GM12891 (cell line): Measurements from ENCODE around the gene TCFL5.

Experiments
- PAX5 ChIP-seq: IDR thresholded peaks from 2 replicates; pipeline ENCODE4 v1.6.1; 2011; ENCODE audit warnings: low read length, moderate library complexity, mild to moderate bottlenecking; ENCODE audit not compliant: insufficient read depth, severe bottlenecking
- POLR2A ChIP-seq: IDR thresholded peaks from 2 replicates; pipeline ENCODE4 v1.6.1; 2011; ENCODE audit warnings: low read depth, low read length, control low read depth
- POLR2AphosphoS5 ChIP-seq: IDR thresholded peaks from 2 replicates; pipeline ENCODE4 v1.6.1; 2011; ENCODE audit warnings: low read depth, low read length, control low read depth
- POU2F2 ChIP-seq: IDR thresholded peaks from 2 replicates; pipeline ENCODE4 v1.6.1; 2011; ENCODE audit warnings: low read depth, mild to moderate bottlenecking, control low read depth, low read length, moderate library complexity
- SPI1 ChIP-seq: IDR thresholded peaks from 2 replicates; pipeline ENCODE4 v1.6.1; 2011; ENCODE audit warnings: low read depth, low read length, control low read depth
- TAF1 ChIP-seq: IDR thresholded peaks from 2 replicates; pipeline ENCODE4 v1.6.1; 2011; ENCODE audit warnings: low read depth, low read length, control low read depth

- TF ChIP-seq TAF1 (no peak), POLR2A (no peak), POLR2AphosphoS5 (no peak), PAX5 (no peak), SPI1 (no peak), POU2F2 (no peak)
Observed at GRCh38 chr20:62800314-62801259, 61.0 kb downstream of the TCFL5 start.
